Measurements from ENCODE around the gene GARIN5B.
A peak's percentile ranks its signal among the peaks of the same experiment; 100 is the strongest.

Gene GARIN5B

GRCh38 chr19:55389386-55390317 lies 26.6 kb upstream of the GARIN5B start:
- DNase-seq (ENCODE audit: low spot score) = no peak

DNA sequence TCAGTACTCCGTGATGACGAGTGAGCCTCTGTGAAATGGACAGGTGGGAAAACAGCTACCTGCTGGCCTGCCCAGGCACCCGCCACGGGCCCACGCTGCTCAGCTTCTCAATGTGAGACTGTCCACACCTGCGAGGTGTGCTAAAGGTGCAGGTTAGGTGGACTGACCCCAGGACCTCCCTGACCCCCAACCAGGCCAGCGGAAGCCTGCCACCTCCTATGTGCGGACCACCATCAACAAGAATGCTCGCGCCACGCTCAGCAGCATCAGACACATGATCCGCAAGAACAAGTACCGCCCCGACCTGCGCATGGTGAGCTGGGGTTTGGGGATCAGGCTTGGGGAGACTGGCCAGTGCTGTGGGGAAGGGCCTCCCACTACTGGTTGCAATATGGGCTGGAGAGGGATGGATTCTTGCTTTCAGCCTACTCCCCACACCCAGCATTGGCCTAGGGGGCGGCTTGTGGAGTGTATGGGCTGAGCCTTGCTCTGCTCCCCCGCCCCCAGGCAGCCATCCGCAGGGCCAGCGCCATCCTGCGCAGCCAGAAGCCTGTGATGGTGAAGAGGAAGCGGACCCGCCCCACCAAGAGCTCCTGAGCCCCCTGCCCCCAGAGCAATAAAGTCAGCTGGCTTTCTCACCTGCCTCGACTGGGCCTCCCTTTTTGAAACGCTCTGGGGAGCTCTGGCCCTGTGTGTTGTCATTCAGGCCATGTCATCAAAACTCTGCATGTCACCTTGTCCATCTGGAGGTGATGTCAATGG lies 24.9 kb upstream of the GARIN5B start:
- DNase-seq (ENCODE audit: low spot score) = no peak

DNA sequence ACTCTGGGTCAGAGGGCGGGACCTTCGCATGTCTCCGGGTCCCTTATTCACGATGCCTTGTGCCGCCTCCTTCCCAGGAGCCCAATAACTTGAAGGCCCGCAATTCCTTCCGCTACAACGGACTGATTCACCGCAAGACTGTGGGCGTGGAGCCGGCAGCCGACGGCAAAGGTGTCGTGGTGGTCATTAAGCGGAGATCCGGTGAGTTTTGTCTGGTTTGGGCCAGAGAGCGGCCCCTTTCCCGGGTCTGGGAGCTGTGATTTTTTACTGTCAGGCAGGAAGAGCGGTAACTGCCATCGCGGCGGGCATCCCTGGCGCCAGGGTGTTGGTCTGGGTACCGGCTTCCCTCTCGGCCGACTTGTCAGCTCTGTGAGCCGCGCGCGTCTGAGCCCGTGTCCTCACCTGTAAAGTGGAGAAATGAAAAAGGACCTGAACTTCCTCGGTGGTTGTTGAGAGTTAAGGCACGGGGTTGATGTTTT lies 23.5 kb upstream of the GARIN5B start:
- DNase-seq (ENCODE audit: low spot score) = no peak

GRCh38 chr19:55385724-55386492 lies 22.8 kb upstream of the GARIN5B start, which contains the start of gene RPL28:
Gene RPL28, plus strand, starts transcription at chr19:55385932. Its CDS starts 426 bp downstream, at chr19:55386358.
- DNase-seq (ENCODE audit: low spot score) = peak; percentile 99

GRCh38 chr19:55384920-55385723 lies 22.1 kb upstream of the GARIN5B start:
- DNase-seq (ENCODE audit: low spot score) = peak; percentile 94

GRCh38 chr19:55384131-55384919 lies 21.3 kb upstream of the GARIN5B start, which contains the start of gene TMEM238:
Gene TMEM238, minus strand, starts transcription at chr19:55384292. Its CDS starts 33 bp downstream, at chr19:55384259.
- no peak for DNase-seq (ENCODE audit: low spot score)

GRCh38 chr19:55383279-55384130 lies 20.4 kb upstream of the GARIN5B start:
- peak; percentile 44 for DNase-seq (ENCODE audit: low spot score)

GRCh38 chr19:55382522-55383054 lies 19.5 kb upstream of the GARIN5B start:
- DNase-seq (ENCODE audit: low spot score) = no peak

- DNase-seq (ENCODE audit: low spot score) = no peak
Observed at GRCh38 chr19:55382013-55382412, 19.0 kb upstream of the GARIN5B start.

- DNase-seq (ENCODE audit: low spot score) = no peak
Observed at GRCh38 chr19:55379174-55379573, 16.1 kb upstream of the GARIN5B start.

- no peak for DNase-seq (ENCODE audit: low spot score)
Observed at GRCh38 chr19:55377356-55378131, 14.5 kb upstream of the GARIN5B start.

- DNase-seq (ENCODE audit: low spot score) = no peak
Observed at GRCh38 chr19:55376241-55376933, 13.3 kb upstream of the GARIN5B start, which contains the start of gene TMEM190. Gene TMEM190, plus strand, starts transcription at chr19:55376826. Its CDS starts 28 bp downstream, at chr19:55376854.

- DNase-seq (ENCODE audit: low spot score) = no peak
Observed at GRCh38 chr19:55373993-55374757, 11.1 kb upstream of the GARIN5B start.

- DNase-seq (ENCODE audit: low spot score) = no peak
Observed at GRCh38 chr19:55373306-55373992, 10.4 kb upstream of the GARIN5B start.

GRCh38 chr19:55372316-55373081 lies 9.4 kb upstream of the GARIN5B start:
- no peak for DNase-seq (ENCODE audit: low spot score)

Measured in putamen (tissue), 1 donor.